ENCODE data around the gene RNU4-1. TPM values are rescaled to one million over a fixed set of nuclear protein-coding genes. Genes with fewer than 3 reads are reported as not detected.

Gene RNU4-1
- total RNA-seq, 1 experiment from 2014 or later = 2,436 TPM

DNA sequence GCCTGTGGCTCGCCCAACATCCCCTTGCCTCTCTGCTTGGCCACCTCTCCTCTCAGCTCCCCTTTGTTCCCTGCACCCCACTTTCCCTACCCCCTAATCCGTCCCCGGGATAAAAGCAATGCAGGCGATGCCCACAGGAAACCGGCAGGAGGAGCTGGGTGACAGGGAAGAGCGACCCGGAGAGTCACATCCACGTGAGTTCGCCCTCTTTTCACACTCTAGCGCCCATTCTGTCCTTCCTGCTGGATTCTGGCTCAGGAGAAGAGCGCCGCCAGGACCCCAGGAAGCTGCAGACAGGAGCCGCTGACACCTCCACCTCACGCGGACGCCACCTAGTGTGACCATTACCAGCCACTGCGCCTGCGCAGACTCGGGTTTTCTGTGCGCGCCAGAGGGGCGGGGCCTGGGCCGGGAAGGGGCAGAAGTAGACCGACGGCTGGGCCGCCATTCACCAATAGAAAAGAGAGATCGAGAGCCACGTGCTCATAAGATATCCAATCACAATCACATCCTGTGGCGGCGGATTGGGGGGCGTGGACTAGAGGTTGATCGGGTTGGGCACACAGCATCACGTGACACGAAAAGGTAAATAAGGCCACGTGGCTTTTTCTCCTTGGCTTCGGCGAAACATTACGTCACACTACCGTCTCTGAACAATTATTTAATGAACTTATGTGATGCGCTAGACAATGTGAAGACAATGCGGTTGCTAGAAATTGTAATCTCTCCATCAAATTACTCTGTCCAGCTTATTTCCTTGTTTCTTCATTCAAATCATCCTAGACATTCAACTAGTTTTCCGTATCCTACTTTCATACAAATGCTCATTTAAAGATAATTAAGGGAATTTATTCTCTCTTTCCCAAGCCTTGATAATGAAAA, 24.4 kb upstream of the RNU4-1 start (continued):
- TF ChIP-seq, protein P1, sequence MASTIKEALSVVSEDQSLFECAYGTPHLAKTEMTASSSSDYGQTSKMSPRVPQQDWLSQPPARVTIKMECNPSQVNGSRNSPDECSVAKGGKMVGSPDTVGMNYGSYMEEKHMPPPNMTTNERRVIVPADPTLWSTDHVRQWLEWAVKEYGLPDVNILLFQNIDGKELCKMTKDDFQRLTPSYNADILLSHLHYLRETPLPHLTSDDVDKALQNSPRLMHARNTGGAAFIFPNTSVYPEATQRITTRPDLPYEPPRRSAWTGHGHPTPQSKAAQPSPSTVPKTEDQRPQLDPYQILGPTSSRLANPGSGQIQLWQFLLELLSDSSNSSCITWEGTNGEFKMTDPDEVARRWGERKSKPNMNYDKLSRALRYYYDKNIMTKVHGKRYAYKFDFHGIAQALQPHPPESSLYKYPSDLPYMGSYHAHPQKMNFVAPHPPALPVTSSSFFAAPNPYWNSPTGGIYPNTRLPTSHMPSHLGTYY (CRISPR knock-in tag; IDR thresholded peaks at IDR 0.05) = no peak
- TF ChIP-seq ZNF416 (CRISPR knock-in tag; IDR thresholded peaks at IDR 0.05) (no peak), TEAD4 (CRISPR knock-in tag; IDR thresholded peaks at IDR 0.05) (no peak), ZNF317 (CRISPR knock-in tag; IDR thresholded peaks at IDR 0.05; ENCODE audit: borderline replicate concordance, low read depth) (no peak), SP1 (CRISPR knock-in tag; conservative IDR thresholded peaks at IDR 0.05) (peak; percentile 69), SMAD3 (CRISPR knock-in tag; IDR thresholded peaks at IDR 0.05; ENCODE audit: borderline replicate concordance) (no peak), ZNF396 (CRISPR knock-in tag; IDR thresholded peaks at IDR 0.05; ENCODE audit: borderline replicate concordance) (no peak), SMAD4 (CRISPR knock-in tag; IDR thresholded peaks at IDR 0.05) (no peak), PRRX2 (CRISPR knock-in tag; IDR thresholded peaks at IDR 0.05) (no peak), KAT7 (CRISPR knock-in tag; IDR thresholded peaks at IDR 0.05; ENCODE audit: borderline replicate concordance) (no peak), FOXJ3 (CRISPR knock-in tag; IDR thresholded peaks at IDR 0.05; ENCODE audit: borderline replicate concordance) (no peak), SOX15 (CRISPR knock-in tag; IDR thresholded peaks at IDR 0.05) (no peak), GRHL2 (CRISPR knock-in tag; IDR thresholded peaks at IDR 0.05; ENCODE audit: insufficient replicate concordance, severe bottlenecking) (no peak), GABPB1 (CRISPR knock-in tag; IDR thresholded peaks at IDR 0.05) (no peak; the same call in none of the 2 replicates), ZNF423 (CRISPR knock-in tag; IDR thresholded peaks at IDR 0.05) (no peak)
- TF ChIP-seq, protein P2, sequence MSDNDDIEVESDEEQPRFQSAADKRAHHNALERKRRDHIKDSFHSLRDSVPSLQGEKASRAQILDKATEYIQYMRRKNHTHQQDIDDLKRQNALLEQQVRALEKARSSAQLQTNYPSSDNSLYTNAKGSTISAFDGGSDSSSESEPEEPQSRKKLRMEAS (CRISPR knock-in tag; IDR thresholded peaks at IDR 0.05) = peak; percentile 98
- TF ChIP-seq, protein P3, sequence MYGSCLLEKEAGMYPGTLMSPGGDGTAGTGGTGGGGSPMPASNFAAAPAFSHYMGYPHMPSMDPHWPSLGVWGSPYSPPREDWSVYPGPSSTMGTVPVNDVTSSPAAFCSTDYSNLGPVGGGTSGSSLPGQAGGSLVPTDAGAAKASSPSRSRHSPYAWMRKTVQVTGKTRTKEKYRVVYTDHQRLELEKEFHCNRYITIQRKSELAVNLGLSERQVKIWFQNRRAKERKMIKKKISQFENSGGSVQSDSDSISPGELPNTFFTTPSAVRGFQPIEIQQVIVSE (CRISPR knock-in tag; IDR thresholded peaks at IDR 0.05; ENCODE audit: borderline replicate concordance) = no peak
- TF ChIP-seq, protein P4, sequence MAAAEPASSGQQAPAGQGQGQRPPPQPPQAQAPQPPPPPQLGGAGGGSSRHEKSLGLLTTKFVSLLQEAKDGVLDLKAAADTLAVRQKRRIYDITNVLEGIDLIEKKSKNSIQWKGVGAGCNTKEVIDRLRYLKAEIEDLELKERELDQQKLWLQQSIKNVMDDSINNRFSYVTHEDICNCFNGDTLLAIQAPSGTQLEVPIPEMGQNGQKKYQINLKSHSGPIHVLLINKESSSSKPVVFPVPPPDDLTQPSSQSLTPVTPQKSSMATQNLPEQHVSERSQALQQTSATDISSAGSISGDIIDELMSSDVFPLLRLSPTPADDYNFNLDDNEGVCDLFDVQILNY (CRISPR knock-in tag; IDR thresholded peaks at IDR 0.05) = no peak
- TF ChIP-seq, protein P5, sequence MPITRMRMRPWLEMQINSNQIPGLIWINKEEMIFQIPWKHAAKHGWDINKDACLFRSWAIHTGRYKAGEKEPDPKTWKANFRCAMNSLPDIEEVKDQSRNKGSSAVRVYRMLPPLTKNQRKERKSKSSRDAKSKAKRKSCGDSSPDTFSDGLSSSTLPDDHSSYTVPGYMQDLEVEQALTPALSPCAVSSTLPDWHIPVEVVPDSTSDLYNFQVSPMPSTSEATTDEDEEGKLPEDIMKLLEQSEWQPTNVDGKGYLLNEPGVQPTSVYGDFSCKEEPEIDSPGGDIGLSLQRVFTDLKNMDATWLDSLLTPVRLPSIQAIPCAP (CRISPR knock-in tag; IDR thresholded peaks at IDR 0.05) = no peak
- TF ChIP-seq, protein P6, sequence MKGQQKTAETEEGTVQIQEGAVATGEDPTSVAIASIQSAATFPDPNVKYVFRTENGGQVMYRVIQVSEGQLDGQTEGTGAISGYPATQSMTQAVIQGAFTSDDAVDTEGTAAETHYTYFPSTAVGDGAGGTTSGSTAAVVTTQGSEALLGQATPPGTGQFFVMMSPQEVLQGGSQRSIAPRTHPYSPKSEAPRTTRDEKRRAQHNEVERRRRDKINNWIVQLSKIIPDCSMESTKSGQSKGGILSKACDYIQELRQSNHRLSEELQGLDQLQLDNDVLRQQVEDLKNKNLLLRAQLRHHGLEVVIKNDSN (CRISPR knock-in tag; IDR thresholded peaks at IDR 0.05) = peak; percentile 99
- TF ChIP-seq, protein P7, sequence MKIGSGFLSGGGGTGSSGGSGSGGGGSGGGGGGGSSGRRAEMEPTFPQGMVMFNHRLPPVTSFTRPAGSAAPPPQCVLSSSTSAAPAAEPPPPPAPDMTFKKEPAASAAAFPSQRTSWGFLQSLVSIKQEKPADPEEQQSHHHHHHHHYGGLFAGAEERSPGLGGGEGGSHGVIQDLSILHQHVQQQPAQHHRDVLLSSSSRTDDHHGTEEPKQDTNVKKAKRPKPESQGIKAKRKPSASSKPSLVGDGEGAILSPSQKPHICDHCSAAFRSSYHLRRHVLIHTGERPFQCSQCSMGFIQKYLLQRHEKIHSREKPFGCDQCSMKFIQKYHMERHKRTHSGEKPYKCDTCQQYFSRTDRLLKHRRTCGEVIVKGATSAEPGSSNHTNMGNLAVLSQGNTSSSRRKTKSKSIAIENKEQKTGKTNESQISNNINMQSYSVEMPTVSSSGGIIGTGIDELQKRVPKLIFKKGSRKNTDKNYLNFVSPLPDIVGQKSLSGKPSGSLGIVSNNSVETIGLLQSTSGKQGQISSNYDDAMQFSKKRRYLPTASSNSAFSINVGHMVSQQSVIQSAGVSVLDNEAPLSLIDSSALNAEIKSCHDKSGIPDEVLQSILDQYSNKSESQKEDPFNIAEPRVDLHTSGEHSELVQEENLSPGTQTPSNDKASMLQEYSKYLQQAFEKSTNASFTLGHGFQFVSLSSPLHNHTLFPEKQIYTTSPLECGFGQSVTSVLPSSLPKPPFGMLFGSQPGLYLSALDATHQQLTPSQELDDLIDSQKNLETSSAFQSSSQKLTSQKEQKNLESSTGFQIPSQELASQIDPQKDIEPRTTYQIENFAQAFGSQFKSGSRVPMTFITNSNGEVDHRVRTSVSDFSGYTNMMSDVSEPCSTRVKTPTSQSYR (CRISPR knock-in tag; IDR thresholded peaks at IDR 0.05) = no peak
- TF ChIP-seq, protein P8, sequence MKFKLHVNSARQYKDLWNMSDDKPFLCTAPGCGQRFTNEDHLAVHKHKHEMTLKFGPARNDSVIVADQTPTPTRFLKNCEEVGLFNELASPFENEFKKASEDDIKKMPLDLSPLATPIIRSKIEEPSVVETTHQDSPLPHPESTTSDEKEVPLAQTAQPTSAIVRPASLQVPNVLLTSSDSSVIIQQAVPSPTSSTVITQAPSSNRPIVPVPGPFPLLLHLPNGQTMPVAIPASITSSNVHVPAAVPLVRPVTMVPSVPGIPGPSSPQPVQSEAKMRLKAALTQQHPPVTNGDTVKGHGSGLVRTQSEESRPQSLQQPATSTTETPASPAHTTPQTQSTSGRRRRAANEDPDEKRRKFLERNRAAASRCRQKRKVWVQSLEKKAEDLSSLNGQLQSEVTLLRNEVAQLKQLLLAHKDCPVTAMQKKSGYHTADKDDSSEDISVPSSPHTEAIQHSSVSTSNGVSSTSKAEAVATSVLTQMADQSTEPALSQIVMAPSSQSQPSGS (CRISPR knock-in tag; IDR thresholded peaks at IDR 0.05; ENCODE audit: borderline replicate concordance, low read depth) = no peak
- TF ChIP-seq, protein P9, sequence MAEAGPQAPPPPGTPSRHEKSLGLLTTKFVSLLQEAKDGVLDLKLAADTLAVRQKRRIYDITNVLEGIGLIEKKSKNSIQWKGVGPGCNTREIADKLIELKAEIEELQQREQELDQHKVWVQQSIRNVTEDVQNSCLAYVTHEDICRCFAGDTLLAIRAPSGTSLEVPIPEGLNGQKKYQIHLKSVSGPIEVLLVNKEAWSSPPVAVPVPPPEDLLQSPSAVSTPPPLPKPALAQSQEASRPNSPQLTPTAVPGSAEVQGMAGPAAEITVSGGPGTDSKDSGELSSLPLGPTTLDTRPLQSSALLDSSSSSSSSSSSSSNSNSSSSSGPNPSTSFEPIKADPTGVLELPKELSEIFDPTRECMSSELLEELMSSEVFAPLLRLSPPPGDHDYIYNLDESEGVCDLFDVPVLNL (CRISPR knock-in tag; IDR thresholded peaks at IDR 0.05; ENCODE audit: borderline replicate concordance, low read depth) = no peak
- TF ChIP-seq, protein P10, sequence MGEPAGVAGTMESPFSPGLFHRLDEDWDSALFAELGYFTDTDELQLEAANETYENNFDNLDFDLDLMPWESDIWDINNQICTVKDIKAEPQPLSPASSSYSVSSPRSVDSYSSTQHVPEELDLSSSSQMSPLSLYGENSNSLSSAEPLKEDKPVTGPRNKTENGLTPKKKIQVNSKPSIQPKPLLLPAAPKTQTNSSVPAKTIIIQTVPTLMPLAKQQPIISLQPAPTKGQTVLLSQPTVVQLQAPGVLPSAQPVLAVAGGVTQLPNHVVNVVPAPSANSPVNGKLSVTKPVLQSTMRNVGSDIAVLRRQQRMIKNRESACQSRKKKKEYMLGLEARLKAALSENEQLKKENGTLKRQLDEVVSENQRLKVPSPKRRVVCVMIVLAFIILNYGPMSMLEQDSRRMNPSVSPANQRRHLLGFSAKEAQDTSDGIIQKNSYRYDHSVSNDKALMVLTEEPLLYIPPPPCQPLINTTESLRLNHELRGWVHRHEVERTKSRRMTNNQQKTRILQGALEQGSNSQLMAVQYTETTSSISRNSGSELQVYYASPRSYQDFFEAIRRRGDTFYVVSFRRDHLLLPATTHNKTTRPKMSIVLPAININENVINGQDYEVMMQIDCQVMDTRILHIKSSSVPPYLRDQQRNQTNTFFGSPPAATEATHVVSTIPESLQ (CRISPR knock-in tag; IDR thresholded peaks at IDR 0.05) = no peak

All from WTC11 (cell line).